ENCODE data around the gene MAPKAPK3.
A peak's percentile ranks its signal among the peaks of the same experiment; 100 is the strongest.

The MAPKAPK3 gene

DNA sequence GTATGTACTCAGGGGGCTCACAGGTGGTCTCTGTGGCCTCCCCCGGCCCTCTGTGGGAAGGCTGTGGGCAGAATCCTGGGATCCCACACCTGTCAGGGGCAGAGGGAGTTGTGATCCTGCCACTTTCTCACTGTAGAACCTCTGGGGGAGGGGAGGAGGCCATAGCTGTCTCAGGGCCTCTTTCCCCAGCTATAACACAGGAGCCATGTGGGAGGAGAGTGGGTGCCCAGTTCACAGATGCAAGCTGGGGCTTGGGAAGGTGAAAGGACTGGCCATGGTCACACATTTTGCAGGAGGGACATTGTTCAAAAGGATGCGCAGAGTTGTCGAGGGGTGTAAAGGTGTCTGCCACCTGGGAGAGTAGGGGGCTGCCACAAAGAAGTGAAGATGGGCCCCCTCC lies 11.7 kb downstream of the MAPKAPK3 start:
- no peak for DNase-seq

DNA sequence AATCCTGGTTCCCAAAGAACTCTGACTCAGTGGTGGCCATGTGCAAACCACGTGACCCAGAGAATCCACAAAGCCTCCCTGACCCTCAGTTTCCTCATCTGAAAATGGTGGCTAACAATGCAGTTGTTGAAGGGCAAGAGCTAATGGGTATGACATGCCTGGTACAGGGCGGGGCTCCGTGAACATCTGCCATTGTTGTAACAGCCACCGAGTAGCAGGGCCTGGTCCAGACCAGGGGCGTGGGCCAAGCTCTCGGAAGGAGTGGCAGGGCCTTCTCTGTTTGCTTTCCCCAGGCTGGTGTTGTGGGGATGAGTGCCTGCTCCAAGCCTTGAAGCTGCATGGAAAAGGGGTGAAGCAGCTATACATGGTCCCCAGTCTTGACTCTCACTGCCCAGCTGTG lies 13.4 kb downstream of the MAPKAPK3 start:
- no peak for DNase-seq

DNA sequence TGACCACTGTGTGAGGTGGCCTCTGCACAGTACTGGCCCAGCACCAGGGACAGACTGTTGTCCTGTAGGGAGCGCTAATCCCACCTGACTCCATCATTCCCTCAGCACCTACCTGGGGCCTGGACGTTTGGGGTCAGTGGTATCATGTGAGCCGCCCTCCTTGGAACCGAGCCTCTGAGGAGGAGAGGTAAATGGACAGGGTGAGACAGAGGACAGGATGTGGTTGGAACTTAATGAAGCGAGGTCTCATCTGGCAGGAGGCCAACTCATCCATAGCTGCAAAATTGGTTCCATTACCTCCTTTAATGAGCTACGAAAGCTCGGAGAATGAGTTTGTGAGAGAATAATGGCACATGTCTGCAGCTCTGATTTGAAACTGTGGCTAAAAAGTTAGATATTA lies 13.9 kb downstream of the MAPKAPK3 start:
- DNase-seq, result no peak

DNA sequence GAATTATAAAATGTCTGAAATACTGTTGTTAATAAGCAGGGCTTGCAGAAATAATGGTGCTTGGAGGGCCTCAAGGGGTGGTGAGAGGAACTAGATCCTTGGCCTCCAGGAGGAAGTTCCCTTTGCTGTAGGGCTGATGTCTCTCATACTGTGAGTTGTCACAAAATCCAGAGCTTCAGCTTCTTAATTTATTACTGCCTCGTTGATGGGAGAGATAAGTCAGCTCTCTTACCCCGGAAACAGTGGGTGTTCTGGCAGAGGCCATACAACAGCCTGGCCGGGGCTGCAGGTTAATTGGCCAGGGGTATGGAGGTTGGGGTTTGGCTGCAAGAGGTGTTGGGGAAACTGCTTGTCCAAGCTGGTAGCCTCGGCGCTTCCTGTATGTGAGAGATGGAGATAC lies 15.5 kb downstream of the MAPKAPK3 start:
- DNase-seq, result peak in 1 of 2 donors; percentile 65

DNA sequence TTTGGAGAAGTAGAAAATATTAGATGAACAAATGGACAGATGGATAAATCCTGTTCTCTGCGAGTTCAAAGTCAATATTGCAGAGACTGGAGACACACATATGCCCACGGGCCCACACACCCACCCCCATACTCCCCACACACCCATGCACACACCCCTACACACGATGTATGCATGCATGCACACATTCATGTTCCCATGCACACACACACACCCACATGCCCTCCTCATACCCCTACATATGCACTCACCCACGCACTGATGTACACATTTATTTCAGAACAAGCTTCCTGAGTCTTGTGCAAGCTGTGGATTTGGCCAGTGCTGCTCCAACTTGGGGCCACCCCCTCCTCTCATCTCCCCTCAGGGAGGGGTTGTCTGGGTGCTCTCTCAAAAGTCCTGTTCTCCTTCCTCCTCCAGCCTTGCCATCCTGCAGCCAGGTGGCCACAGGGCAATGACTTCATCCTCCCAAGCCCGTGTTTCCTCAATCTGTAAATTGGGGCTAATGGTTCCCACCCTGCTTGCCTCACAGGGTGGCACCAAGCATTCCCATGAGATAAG lies 16.4 kb downstream of the MAPKAPK3 start:
- DNase-seq, result no peak

DNA sequence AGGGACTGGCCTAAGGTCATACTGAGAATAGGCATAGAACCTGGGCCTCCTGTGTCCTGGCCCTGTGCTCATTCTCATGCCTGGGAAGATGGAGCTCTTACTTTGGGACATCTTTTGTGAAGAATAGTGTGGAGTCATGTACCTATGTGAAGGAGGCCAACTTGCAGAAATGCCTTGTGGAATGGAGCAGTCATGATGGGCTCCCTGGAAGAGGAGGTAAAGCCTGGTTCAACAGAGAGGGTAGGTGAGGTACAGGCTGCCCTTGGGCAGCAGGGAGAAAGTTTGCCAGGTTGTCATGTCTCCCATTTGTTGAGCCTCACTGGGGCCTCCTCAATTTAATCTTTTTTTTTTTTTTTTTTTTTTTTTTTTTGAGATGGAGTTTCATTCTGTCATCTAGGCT lies 18.1 kb downstream of the MAPKAPK3 start:
- no peak for DNase-seq

DNA sequence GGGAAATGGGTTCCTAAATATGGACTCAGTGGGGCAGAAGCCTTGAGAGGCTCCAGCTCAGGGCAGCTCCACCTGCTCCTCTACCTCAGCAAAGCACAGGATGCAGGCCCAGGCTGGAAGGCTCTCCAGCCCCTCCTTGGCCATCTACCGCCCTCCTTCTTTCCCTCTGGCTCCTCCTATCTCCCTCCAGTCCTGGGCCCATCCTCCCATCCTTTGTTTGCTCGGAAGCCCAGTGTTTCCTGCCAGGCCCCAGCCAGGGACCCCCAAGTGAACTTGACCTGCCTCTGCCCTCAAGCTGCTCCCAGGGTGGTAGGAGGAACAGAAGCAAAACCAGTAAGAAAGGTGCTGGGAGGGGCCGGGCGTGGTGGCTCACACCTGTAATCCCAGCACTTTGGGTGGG lies 20.1 kb downstream of the MAPKAPK3 start:
- DNase-seq, result no peak

DNA sequence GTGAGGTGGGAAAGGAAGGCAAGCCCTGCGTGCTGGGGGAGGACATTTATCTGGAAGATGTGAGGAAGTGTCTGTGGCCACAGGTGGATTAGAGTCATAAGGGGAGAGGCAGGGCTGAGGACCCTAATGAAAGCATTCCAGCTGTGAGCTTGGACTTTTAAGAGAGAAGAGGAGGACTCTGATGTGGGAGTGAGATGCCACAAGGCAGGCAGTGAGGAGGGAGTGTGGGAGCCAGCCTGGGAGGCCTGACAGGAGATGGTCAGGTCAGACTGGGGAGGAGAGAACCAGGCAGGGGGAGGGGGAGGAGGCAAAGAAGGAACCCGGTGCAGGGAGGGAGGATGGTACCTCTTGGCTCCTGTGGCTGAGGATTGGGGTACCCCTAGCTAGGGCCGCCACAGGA lies 21.0 kb downstream of the MAPKAPK3 start:
- no peak for DNase-seq

DNA sequence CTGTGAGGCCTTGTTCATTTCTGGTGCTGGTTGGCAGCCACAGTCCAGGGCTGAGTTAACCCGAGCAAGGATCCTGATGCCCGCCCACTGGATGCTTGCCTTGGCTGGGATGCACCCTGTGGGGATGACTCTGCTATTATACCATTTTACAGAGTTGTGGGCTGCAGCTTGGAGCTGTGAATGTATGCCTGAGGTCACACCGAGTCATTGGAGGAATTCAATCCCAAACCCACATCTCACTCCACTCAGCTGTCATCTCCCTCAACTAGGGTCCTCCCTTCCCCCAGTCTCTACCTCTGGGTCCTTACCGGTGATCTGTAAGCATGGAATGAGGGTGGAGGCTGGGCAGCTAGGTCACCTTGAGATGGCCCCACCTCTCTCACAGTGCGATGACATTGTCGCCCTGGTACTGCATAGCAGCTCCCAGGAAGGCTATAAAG lies 22.1 kb downstream of the MAPKAPK3 start:
- DNase-seq, result no peak

DNA sequence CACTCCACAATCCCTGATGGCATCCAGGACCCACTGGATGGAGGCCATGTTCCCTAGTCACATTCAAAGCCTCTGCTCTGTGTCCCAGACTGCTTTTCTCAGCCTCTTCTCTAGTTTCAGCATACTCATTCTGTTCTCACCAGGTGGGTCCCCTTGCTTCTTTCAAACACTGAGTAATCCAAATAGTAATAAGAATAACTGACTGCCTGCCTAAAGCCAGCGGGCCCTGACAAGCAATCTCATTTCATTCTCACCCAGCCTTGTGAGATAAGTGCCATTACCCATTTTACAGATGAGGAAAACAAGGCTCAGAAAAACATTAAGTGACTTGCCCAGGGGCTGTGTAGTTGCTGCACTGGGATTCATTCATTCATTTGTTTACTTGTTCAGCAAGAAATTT lies 25.4 kb downstream of the MAPKAPK3 start:
- DNase-seq, result no peak

DNA sequence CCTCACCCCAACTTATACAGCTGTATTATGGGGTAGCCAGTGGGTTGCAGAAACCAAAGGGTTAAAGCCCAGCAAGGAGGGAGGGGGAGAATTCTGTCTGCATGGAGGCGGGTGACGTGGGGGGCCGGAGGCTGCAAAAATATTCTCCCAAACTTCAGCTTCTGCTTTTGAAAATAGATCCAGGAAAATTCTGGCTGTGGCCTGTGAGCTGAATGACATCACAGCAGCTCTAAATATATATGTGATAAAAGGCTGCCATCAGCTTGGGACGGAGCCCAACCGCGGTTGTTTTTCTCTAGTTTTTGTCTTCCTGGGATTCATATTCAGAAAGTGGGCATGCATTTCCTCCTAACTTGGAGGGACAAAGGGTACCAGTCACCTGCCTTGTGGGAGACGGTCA lies 27.6 kb downstream of the MAPKAPK3 start:
- DNase-seq, result no peak

DNA sequence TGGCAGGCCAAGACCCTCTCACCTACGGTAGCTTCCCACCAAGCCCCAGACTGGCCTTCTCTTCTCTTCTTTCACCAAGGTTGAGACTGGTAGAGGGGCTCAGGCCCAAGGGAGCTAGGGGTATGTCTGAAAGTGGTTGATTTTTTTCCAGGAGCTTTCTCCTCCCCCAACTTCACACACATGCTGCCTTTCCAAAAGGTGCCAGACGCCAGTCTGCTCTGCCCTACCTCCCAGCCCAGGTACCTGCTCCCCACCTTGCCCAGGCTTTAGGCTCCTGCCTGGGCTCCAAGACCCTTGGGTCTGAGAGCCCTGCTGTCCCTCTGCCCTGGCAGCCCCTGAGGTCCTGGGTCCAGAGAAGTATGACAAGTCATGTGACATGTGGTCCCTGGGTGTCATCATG lies 28.4 kb downstream of the MAPKAPK3 start:
- no peak for DNase-seq

DNA sequence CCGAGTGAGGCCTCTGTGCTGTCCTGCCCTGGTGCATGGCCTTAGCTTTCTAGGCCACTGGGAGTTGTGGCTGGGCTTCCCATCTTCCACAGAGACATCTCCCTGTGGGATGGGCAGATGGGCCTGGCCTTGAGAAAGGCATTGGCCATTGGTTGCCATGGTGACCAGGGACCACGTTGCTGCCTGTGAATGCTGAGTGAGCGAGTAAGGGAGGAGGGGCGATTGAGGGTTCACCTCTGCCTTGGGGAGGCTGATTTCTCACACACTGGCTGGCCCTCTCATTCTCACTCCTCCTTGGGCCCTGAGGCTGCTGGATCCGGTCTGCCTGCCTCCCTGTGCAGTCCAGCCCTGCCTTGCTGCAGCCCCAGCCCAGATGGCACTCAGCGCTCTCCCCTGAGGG lies 31.4 kb downstream of the MAPKAPK3 start:
- DNase-seq, result no peak

DNA sequence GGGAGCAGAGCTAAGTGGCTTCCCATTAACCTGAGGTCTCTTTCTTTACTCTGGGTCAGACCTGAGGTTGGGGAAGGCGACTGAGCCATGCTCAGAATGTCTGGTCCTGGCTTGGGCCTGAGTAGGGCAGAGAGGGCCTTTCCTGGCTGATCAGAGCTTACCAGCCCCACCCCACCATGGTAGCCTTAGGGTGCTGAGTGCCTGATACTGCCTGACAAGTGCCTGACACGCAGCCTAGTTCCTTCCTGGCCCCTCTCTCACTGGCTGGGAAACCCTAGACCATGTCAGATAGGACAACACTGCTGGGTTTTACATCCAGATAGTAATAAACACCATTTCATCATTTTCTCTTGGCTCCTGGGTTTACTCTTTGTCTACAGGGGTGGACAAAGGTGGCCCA lies 32.0 kb downstream of the MAPKAPK3 start:
- no peak for DNase-seq

DNA sequence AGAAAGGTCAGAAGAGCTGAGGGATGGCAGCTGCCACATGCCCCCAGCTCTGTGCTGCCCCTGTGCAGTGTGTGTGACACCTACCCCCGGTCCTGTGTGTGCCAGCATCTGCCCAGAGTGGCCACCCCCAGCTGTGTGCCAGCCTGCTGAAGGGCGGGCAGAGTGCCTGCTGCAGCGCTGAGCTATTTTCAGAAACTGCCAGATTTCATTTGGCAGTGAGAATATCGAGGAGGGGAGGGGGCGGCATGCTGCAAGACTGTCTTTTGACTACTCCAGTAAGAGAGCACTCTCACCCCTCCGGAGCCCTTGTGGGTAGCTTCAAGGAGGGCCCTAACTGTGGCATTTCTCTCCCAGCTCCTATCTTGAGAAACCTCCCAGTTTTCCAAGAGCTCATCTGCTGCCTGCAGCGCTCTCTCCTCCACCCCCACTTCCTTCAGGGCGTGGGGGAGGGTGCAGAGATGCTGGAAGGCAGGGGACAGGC lies 32.5 kb downstream of the MAPKAPK3 start:
- DNase-seq, result no peak

DNA sequence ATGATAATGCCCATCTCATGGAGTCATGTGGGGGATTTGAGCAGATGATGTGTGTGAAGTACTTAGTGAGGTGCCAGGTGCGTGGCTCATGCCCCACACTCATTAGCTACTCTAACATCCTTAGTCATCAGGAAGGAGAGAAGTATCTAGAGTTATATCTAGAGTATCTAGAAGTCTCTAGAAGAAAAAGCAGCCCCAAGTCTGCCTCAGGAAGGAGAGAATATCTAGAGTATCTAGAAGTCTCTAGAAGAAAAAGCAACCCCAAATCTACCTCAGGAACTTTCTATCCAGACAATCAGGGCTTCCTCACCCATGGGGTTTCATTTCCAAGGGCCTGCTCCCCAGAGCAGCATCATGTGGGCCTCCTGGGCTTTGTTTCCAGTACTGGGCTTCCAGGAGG lies 33.1 kb downstream of the MAPKAPK3 start:
- no peak for DNase-seq

DNA sequence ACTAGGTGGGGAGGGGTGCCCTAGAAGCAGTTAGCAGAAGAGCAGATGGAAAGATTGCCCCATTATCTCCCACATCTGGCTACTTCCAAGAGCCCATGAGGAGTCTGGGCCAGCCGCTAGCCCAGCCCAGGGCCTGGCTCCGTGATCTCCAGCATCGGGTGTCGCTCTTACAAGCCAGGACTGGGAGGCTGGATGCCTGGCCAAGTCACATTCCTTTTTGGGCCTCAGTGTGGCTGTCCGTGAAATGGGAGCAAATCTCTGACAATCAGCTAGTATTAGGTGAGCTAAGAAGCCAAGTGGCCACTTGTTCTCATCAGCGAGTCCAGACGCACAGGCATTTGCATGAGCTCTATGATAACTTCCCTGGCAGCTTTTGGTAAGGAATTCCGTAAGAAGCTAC lies 34.5 kb downstream of the MAPKAPK3 start:
- DNase-seq, result no peak

DNA sequence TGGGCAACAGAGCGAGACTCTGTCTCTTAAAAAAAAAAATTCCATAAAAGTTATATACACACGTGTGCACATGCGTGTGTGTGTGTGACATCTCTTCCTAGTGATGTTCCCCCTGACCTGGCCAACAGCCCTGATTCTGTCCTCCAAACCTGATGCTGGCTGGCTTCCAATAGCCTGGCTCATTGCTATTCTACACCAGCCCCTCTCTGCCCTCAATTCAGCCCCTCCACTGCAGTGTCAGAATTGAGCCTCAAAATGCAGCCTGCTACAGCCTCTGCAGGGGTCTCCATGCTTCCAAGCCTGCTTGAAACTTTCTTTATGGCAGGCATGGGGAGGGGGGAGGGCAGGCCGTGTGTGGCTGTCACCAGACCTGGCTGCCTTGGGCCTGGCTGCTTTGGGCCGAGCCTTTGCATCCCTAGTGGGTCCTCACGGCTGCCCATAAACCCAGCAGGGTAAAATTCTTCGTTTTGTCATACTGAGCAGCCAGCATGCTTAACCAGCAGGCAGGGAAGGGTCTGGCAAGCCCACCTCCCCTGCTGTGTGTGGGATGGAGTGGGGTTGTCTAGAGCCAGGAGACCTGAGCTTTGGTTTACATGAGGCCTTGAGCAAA lies 35.1 kb downstream of the MAPKAPK3 start:
- DNase-seq, result no peak

DNA sequence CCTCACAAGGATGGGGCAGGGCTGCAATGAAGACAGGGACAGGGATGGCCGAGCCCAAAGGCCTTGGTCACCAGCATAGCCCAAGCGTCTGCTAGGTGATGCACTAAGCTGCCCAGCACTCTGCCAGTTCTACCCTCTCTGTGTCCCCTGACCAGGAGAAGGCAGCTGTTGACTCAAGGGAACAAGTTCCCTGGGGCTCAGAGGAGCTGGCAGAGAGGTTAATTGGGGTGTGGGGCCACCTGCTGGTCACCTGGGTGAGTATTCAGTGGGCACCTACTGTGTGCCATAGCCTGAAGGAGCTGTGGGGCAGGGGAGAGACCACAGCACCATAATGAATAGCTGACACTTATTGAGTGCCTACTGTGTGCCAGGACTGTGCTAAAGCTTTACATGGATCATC lies 35.8 kb downstream of the MAPKAPK3 start:
- no peak for DNase-seq

DNA sequence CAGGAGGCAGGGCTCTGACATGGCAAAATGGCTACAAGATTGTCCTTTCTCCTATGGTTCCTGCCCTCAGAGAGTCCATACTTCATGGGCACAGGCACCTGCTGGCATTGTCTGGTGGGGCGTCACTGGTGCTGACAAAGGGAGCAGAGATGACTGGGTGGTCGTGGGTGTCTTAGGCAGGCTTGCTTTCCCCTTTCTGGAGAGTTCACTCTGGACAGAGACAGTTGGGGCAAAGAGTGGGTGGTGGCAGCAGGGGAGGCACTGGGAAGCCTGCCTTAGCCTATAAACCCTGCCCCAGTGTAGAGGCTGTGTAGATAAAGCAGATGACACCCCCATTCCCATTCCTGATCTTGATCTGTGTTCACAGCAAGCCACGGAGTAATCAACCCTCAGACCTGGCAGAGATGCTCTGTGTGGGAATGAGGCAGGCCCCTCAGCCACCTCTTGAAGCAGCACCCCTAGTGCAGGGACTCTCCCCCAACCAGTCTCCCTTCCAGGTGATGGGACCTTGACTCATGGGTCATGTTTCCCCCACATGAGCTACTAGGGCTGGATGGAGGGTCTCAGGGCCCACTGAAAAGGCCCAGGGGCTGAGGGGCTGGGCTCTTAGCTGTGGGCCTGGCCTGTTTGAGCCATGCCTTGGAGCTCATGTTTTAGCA lies 37.1 kb downstream of the MAPKAPK3 start:
- DNase-seq, result no peak

DNA sequence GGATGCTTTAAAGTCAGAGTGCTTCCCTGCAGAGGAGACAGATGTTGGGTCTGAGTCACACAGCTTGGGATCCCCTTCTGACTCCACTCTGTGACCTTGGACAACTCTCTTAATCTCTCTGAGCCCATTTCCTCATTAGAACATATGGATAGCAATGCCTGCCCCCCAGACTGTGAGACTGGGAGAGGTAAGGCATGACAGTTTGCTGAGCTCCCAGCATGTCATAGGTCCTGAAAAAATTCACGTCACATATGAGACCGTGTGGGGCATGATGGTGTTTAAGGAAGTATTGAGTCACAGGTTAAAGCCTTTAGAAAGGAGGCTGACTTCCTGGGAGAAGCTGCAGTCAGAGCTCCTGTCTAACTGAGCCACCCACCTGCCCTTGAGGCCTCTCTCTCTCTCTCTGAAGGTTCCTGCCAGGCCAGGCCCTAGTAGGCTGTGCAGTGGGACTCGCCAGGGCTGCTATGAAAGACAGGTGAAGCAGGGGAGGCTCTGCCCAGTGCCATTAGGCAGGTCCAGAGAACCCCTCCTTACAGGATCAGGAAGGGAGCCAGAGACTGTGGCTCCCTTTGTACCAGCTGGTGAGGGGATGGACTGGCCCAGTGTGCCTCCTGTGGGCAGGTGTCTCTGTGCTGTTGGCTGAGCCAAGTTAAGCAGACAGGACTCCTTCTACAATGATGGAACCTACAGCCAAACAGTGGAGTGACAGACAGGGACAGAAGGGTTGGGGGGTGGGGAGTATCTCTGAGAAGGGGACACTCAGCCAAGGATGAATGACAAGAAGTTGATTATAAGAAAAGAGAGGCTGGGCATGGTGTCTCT lies 38.3 kb downstream of the MAPKAPK3 start:
- peak in 1 of 2 donors; percentile 8 for DNase-seq

DNA sequence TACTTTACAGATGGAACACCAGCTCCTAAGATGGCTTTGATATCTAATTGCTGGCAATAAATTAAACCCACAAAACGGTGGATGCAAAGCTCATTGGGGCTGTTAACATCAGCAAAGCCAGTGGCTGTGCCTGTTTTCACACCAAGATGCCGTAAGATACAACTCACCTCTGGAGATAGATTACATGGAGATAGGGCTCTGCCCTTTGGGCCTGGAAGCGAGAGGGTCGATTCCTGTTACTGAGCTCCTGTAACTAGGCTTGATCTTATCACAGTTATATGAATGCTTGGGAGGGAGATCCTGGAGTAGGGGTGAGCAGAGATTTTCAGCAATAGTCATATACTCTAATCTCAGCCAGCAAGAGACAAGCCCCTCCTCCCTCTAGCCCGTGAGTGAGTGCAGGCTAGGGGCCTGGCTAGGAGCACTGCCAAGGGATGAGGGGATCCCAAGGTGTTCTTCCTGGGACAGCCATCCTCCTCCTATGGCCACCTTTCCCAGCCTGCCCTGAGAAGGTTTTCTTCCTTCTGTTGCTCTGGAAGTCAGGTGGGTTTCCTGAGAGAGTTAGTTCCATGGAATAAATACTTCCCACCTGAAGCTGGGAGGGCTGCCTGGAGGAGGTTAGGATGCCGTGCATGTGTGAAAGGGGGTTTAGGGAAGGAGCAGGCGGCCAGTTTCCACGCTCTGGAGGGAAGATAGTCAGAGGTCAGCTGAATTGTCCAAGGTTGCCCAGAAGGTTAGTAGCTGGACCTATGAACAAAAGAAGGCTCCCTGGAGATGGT lies 39.7 kb downstream of the MAPKAPK3 start:
- no peak for DNase-seq

DNA sequence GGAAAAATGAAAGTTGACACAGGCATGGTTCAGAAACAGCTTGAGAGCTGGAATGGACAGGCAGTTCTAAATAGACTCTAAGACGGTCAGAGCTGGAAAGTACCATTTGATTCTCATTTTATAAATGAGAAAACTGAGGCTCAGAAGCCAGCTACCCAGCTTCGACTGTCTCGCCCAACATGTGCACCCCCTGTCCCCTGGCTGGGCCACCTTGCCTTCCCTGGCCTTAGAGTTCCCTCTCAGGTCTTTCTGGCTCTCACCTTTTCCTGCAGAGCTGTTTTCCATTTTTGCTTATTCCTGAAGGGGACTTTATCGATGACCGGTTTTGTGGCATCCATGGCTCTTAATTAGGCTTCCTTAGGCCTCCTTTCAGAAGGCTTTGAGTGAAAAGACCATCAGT lies 40.5 kb downstream of the MAPKAPK3 start:
- no peak for DNase-seq
